Endothelial cell of umbilical vein (primary cell): ENCODE results near the gene HOXB4. TPM values are rescaled to one million over a fixed set of nuclear protein-coding genes. Genes with fewer than 3 reads are reported as not detected.

Experiments
- BruUV-seq: library from RNA; stranded (reverse); fragments of 400-500 nt; replicated peaks from 2 replicates; lab custom pipeline; 2021; lab: Mats Ljungman, UMichigan
- CTCF ChIA-PET: fragments of 300-600, 350-600 bp; sonication (Branson Sonifier 250); formaldehyde crosslinking; loops from one replicate; lab custom pipeline; 2021; ENCODE audit warnings: antibody characterized with exemption, inconsistent platforms; lab: Charles Lee
- POLR2A ChIA-PET: fragments of 300-600, 350-600 bp; sonication (Branson Sonifier 250); formaldehyde crosslinking; loops from one replicate; lab custom pipeline; 2021; ENCODE audit warnings: antibody characterized with exemption, inconsistent platforms; lab: Charles Lee
- DNase-seq: peaks from one replicate; pipeline ENCODE4 v3.0.0-alpha.2; 2011; ENCODE audit warnings: low read depth, low spot score
- FAIRE-seq: peaks from 2 replicates; lab custom pipeline; 2011; peaks lifted over from hg19 to GRCh38; lab: Jason Lieb, UNC
- H2AFZ ChIP-seq: 2 replicates; pipeline ENCODE4 v1.6.0; 2012; ENCODE audit warnings: low read depth, low read length, control low read depth, inconsistent platforms
- H3K27ac ChIP-seq: 2 replicates; pipeline ENCODE4 v1.5.1; 2011; ENCODE audit warnings: low read depth, mild to moderate bottlenecking, control low read depth, low read length, moderate library complexity; ENCODE audit not compliant: insufficient read depth
- H3K27me3 ChIP-seq, 2 experiments: 2 replicates each; pipeline versions ENCODE4 v1.6.0 to v1.6.1; 2011; ENCODE audit warnings: low read length in 2 of 2, mixed read lengths in 1 of 2; ENCODE audit not compliant: control insufficient read depth in 2 of 2, insufficient read depth in 2 of 2
- H3K36me3 ChIP-seq, 2 experiments: 2 replicates in 1 of 2; 3 replicates in 1 of 2; pipeline ENCODE4 v1.5.1; 2011; ENCODE audit warnings: low read length in 2 of 2, mild to moderate bottlenecking in 1 of 2, moderate library complexity in 1 of 2; ENCODE audit not compliant: control insufficient read depth in 2 of 2, insufficient read depth in 2 of 2; ENCODE audit errors: extremely low read depth in 1 of 2
- H3K4me1 ChIP-seq: 3 replicates; pipeline ENCODE4 v1.5.1; 2011; ENCODE audit warnings: mild to moderate bottlenecking, low read length; ENCODE audit not compliant: control insufficient read depth, insufficient read depth; ENCODE audit errors: extremely low read depth
- H3K4me2 ChIP-seq: 2 replicates; pipeline ENCODE4 v1.6.1; 2011; ENCODE audit warnings: low read length, control low read depth, mixed read lengths; ENCODE audit not compliant: insufficient read depth
- H3K4me3 ChIP-seq, 3 experiments: fragments of 200-600 bp in 1 of 3; sonication (generic), shearing (Covaris generic) in 1 of 3; replicated peaks in 1 of 3; 2 replicates each; pipeline ENCODE4 v1.5.1; 2011 to 2016; ENCODE audit warnings: control low read depth in 3 of 3, low read length in 3 of 3, mild to moderate bottlenecking in 2 of 3, inconsistent platforms in 1 of 3, low read depth in 1 of 3, moderate library complexity in 1 of 3; ENCODE audit not compliant: insufficient read depth in 1 of 3
- H3K79me2 ChIP-seq: 2 replicates; pipeline ENCODE4 v1.6.0; 2012; ENCODE audit warnings: low read length, inconsistent platforms; ENCODE audit not compliant: control insufficient read depth, insufficient read depth
- H3K9ac ChIP-seq: replicated peaks from 2 replicates; pipeline ENCODE3; 2011; ENCODE audit warnings: low read length, control low read depth; ENCODE audit not compliant: insufficient read depth; ENCODE audit errors: extremely low read depth
- H3K9me1 ChIP-seq: replicated peaks from 3 replicates; pipeline ENCODE4 v1.6.0; 2011; ENCODE audit warnings: mild to moderate bottlenecking, low read length; ENCODE audit not compliant: control insufficient read depth, insufficient read depth; ENCODE audit errors: extremely low read depth
- H3K9me3 ChIP-seq: replicated peaks from 2 replicates; pipeline ENCODE4 v1.5.1; 2012; ENCODE audit warnings: low read length, inconsistent platforms; ENCODE audit not compliant: control insufficient read depth, insufficient read depth
- H4K20me1 ChIP-seq: replicated peaks from 2 replicates; pipeline ENCODE3; 2011; ENCODE audit warnings: mild to moderate bottlenecking, low read length; ENCODE audit not compliant: control insufficient read depth, insufficient read depth; ENCODE audit errors: extremely low read depth
- CTCF ChIP-seq, 2 donors: IDR thresholded peaks; 1 replicate in 1 of 2; 2 replicates in 1 of 2; pipeline ENCODE4 v1.5.1; 2011; ENCODE audit warnings: low read length in 2 of 2, mild to moderate bottlenecking in 2 of 2, moderate library complexity in 2 of 2, control low read depth in 1 of 2, inconsistent platforms in 1 of 2, low read depth in 1 of 2; ENCODE audit not compliant: insufficient read depth in 1 of 2; ENCODE audit errors: extremely low read depth in 1 of 2
- EZH2 ChIP-seq: IDR thresholded peaks from 2 replicates; pipeline ENCODE4 v1.6.1; 2012; ENCODE audit warnings: borderline replicate concordance, low read depth, mild to moderate bottlenecking, moderate library complexity, low read length, inconsistent platforms; ENCODE audit not compliant: severe bottlenecking
- JUN ChIP-seq: IDR thresholded peaks from 2 replicates; pipeline ENCODE4 v1.6.1; 2011; ENCODE audit warnings: borderline replicate concordance, low read depth; ENCODE audit not compliant: insufficient read length, insufficient read depth
- MAX ChIP-seq: IDR thresholded peaks from 2 replicates; pipeline ENCODE4 v1.6.1; 2011; ENCODE audit not compliant: insufficient read depth, insufficient read length
- MYC ChIP-seq: IDR thresholded peaks from one replicate; pipeline ENCODE4 v1.6.1; 2011; ENCODE audit warnings: mild to moderate bottlenecking, low read depth, low read length
- POLR2A ChIP-seq: IDR thresholded peaks from 2 replicates; pipeline ENCODE4 v1.6.1; 2012; ENCODE audit warnings: low read depth, mild to moderate bottlenecking, control low read depth, low read length
- POLR2AphosphoS5 ChIP-seq: IDR thresholded peaks from 2 replicates; pipeline ENCODE4 v1.6.1; 2012; ENCODE audit warnings: low read depth, mild to moderate bottlenecking, control low read depth, low read length, moderate library complexity; ENCODE audit not compliant: insufficient read depth
- dilution Hi-C: fragments of 300-500 bp; cut with MboI; formaldehyde crosslinking; loops from one replicate; pipeline ENCODE4 v1.15.0; 2019; ENCODE audit warnings: low sequenced_read_pairs; ENCODE audit not compliant: extremely low pct_ligation_motif_present
- intact Hi-C: fragments of 100-400 bp; cut with micrococcal nuclease; formaldehyde crosslinking; loops from one replicate; pipeline ENCODE4 v1.10.0; 2022
- polyA plus RNA-seq, 4 experiments: library from polyadenylated mRNA; depleted of rRNA in 3 of 4; stranded (reverse) in 3 of 4; unstranded in 1 of 4; fragments of >200 nt; gene quantifications; 2 replicates each; pipeline versions ENCODE4 v1.2.1 to v1.2.3, GENCODE V29; 2011 to 2012; ENCODE audit warnings: missing spikeins in 1 of 4
- total RNA-seq: library from RNA; stranded (reverse); gene quantifications from 2 replicates; pipeline ENCODE4 v1.2.3, GENCODE V29; 2021

HOXB4 gene
- total and polyA plus RNA-seq, 2 donors (not counting 3 experiments of a cell fraction or from before 2014, with no cell fraction given) = 4.6 to 13.1 TPM

- no peak for TF ChIP-seq POLR2A
- no peak for TF ChIP-seq EZH2
- no peak for TF ChIP-seq MYC
- TF ChIP-seq MAX = no peak
- TF ChIP-seq POLR2AphosphoS5 = peak; percentile 35
- TF ChIP-seq JUN = no peak
- peak; percentile 95 to 97 for TF ChIP-seq CTCF (IDR thresholded peaks at IDR 0.05; ENCODE audit: extremely low read depth in 1 of 2, insufficient read depth in 1 of 2, low read depth in 1 of 2, low read length in 2 of 2)
- peaks cover 25% of the 10 kb centered on the region for H3K4me1 ChIP-seq
- BruUV-seq = no TSS peak
- FAIRE-seq (peak; percentile 83), DNase-seq (peak; percentile 86)
- dilution Hi-C loops = no loop called here
- H2AFZ ChIP-seq = no peak overlapping the region
- no peak overlapping the region for H3K9ac ChIP-seq
- peaks cover 3 to 11% of the 10 kb centered on the region in 2 experiments for H3K36me3 ChIP-seq
- H3K4me3 ChIP-seq = no peak overlapping the region
- POLR2A ChIA-PET = no interaction called here
- H3K27me3 ChIP-seq = no peaks in the 10 kb centered on the region
- CTCF ChIA-PET = interaction anchor here (0.8 to 4.2 kb wide), 19 partner anchors 19 to 385 kb away, joined by 3 to 31 read pairs (median 4); no protein-coding TSS in a partner anchor
- no peaks in the 10 kb centered on the region for H3K9me3 ChIP-seq
- peak overlapping the region; percentile 13 for H3K4me2 ChIP-seq
- H4K20me1 ChIP-seq = no peaks in the 10 kb centered on the region
- H3K27ac ChIP-seq = peak overlapping the region; percentile 0
- H3K9me1 ChIP-seq = no peaks in the 10 kb centered on the region
- intact Hi-C loops = loop anchor here (1.0 kb wide), 2 partner anchors 98 to 379 kb away; no protein-coding TSS in a partner anchor
- peaks cover 43% of the 10 kb centered on the region for H3K79me2 ChIP-seq
Measured at GRCh38 chr17:48593840-48594537, 15.8 kb upstream of the HOXB4 start.
